ENCODE measurements around the gene ZCCHC14.
A peak's percentile ranks its signal among the peaks of the same experiment; 100 is the strongest.

The ZCCHC14 gene

DNA sequence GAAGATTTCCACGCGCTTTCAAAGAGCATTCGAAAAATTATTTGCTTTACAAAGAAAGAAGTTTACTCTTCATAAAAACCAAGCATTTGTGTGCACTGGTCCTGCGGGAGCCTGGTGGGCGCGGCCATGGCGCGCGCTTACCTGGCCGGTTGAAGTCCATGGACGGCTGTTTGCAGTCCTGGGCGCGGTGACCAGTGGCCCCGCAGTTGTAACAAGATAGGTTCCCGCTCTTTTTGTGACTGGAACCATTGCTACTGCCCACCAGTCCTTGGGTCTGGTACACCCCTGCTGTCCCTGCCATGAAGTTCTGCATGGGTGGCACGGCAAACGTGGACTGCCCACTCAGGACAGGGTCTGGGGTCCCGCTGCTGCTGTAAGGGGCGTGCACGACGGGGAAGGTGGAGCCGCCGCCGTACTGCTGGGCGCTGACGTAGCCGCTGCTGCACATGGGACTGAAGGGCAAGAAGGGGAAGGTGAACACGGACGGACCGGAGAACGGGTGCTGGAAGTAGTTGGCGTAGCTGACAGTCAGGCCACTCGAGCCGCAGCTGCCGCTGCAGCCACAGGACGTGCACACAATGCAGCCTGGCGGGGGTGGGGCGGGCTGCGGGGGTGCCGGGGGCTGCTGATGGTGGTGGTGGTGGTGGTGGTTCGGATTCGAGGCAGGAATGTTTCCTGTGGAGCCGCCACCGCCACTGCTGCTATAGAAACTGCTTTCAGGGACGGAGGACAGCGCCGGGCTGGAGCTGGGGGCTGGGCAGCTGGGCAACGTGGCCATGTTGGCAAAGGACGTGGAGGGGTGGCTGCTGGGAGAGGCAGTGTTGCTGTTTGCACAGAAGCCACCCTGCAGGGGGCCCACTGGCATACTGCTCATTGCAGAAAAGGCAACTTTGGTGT lies 81.2 kb downstream of the ZCCHC14 start:
- peaks cover 47 to 92% of the 10 kb centered on the region in 2 donors for H3K36me3 ChIP-seq (replicated peaks in 1 of 2; ENCODE audit: control insufficient read depth in 2 of 2, insufficient read depth in 2 of 2, low read length in 2 of 2)
- no peaks in the 10 kb centered on the region for H3K4me1 ChIP-seq (ENCODE audit: control insufficient read depth in 2 of 2, insufficient read depth in 1 of 2, low read depth in 1 of 2, low read length in 2 of 2)
- H4K91ac ChIP-seq (ENCODE audit: low read depth, low read length, poor library complexity), result no peak overlapping the region
- no peak overlapping the region for H2BK15ac ChIP-seq (ENCODE audit: low read length)
- no peak overlapping the region for H3K9ac ChIP-seq (ENCODE audit: low read depth, low read length, poor library complexity)
- H2BK120ac ChIP-seq (ENCODE audit: low read depth, low read length), result no peak overlapping the region
- no peak overlapping the region for H3K4ac ChIP-seq (ENCODE audit: low read length)
- H3K9me3 ChIP-seq (replicated peaks in 1 of 2; ENCODE audit: control insufficient read depth in 2 of 2, insufficient read depth in 1 of 2, low read depth in 1 of 2, low read length in 2 of 2), result no peaks in the 10 kb centered on the region
- no peak overlapping the region for H2BK12ac ChIP-seq (ENCODE audit: low read length)
- H3K79me1 ChIP-seq (ENCODE audit: low read depth, low read length), result peaks cover 7% of the 10 kb centered on the region
- DNase-seq (ENCODE audit: low spot score), result no peak
- no peak overlapping the region for H2BK5ac ChIP-seq (ENCODE audit: low read length)
- H4K8ac ChIP-seq (ENCODE audit: low read depth, low read length), result no peak overlapping the region
- H3K27me3 ChIP-seq (ENCODE audit: control insufficient read depth in 3 of 3, insufficient read depth in 3 of 3, low read depth in 1 of 3, low read length in 3 of 3), result no peaks in the 10 kb centered on the region
- H2AK5ac ChIP-seq (ENCODE audit: low read depth, low read length), result no peak overlapping the region
- peak overlapping the region; percentile 28 for H3K18ac ChIP-seq (ENCODE audit: low read length)
- no peak overlapping the region for H3K4me2 ChIP-seq (ENCODE audit: insufficient read depth, low read length, poor library complexity, severe bottlenecking)
- H3K27ac ChIP-seq (replicated peaks; ENCODE audit: low read length), result no peak overlapping the region
- no CpG with 5 or more reads among the region's 49 CpGs for WGBS, 2 donors (ENCODE audit: extremely low coverage in 2 of 2, insufficient read length in 2 of 2, insufficient replicate concordance in 1 of 2)
- no peak overlapping the region for H2AFZ ChIP-seq (ENCODE audit: low read length)
- no peak overlapping the region for H3K14ac ChIP-seq (ENCODE audit: low read length)
- no peak overlapping the region for H3K23ac ChIP-seq (ENCODE audit: low read depth, low read length, poor library complexity)
- H3K4me3 ChIP-seq (ENCODE audit: low read length in 2 of 2), result no peak overlapping the region

- Histone ChIP-seq H3K27ac (replicated peaks; ENCODE audit: low read length) (no peak overlapping the region), H3K14ac (ENCODE audit: low read length) (no peak overlapping the region), H3K79me1 (ENCODE audit: low read depth, low read length) (peaks cover 7% of the 10 kb centered on the region), H3K27me3 (ENCODE audit: control insufficient read depth in 3 of 3, insufficient read depth in 3 of 3, low read depth in 1 of 3, low read length in 3 of 3) (no peaks in the 10 kb centered on the region), H3K4me2 (ENCODE audit: insufficient read depth, low read length, poor library complexity, severe bottlenecking) (no peak overlapping the region), H2BK5ac (ENCODE audit: low read length) (no peak overlapping the region), H3K4me3 (ENCODE audit: low read length in 2 of 2) (no peak overlapping the region), H2BK15ac (ENCODE audit: low read length) (no peak overlapping the region), H4K91ac (ENCODE audit: low read depth, low read length, poor library complexity) (no peak overlapping the region), H2AK5ac (ENCODE audit: low read depth, low read length) (no peak overlapping the region), H2AFZ (ENCODE audit: low read length) (no peak overlapping the region), H3K23ac (ENCODE audit: low read depth, low read length, poor library complexity) (no peak overlapping the region), H3K36me3 (replicated peaks in 1 of 2; ENCODE audit: control insufficient read depth in 2 of 2, insufficient read depth in 2 of 2, low read length in 2 of 2) (peaks cover 48 to 92% of the 10 kb centered on the region in 2 donors), H3K4ac (ENCODE audit: low read length) (no peak overlapping the region), H2BK12ac (ENCODE audit: low read length) (no peak overlapping the region), H3K4me1 (ENCODE audit: control insufficient read depth in 2 of 2, insufficient read depth in 1 of 2, low read depth in 1 of 2, low read length in 2 of 2) (no peaks in the 10 kb centered on the region), H4K8ac (ENCODE audit: low read depth, low read length) (no peak overlapping the region), H3K9ac (ENCODE audit: low read depth, low read length, poor library complexity) (no peak overlapping the region), H3K18ac (ENCODE audit: low read length) (no peak overlapping the region), H3K9me3 (replicated peaks in 1 of 2; ENCODE audit: control insufficient read depth in 2 of 2, insufficient read depth in 1 of 2, low read depth in 1 of 2, low read length in 2 of 2) (no peaks in the 10 kb centered on the region), H2BK120ac (ENCODE audit: low read depth, low read length) (no peak overlapping the region)
- no CpG with 5 or more reads among the region's 14 CpGs for WGBS, 2 donors (ENCODE audit: extremely low coverage in 2 of 2, insufficient read length in 2 of 2, insufficient replicate concordance in 1 of 2)
- DNase-seq (ENCODE audit: low spot score), result no peak
Observed at GRCh38 chr16:87410968-87411367, 81.9 kb downstream of the ZCCHC14 start.

- H2AK5ac ChIP-seq (ENCODE audit: low read depth, low read length), result no peak overlapping the region
- H3K36me3 ChIP-seq (replicated peaks in 1 of 2; ENCODE audit: control insufficient read depth in 2 of 2, insufficient read depth in 2 of 2, low read length in 2 of 2), result peaks cover 48 to 93% of the 10 kb centered on the region in 2 donors
- H2BK12ac ChIP-seq (ENCODE audit: low read length), result no peak overlapping the region
- no peaks in the 10 kb centered on the region for H3K9me3 ChIP-seq (replicated peaks in 1 of 2; ENCODE audit: control insufficient read depth in 2 of 2, insufficient read depth in 1 of 2, low read depth in 1 of 2, low read length in 2 of 2)
- H3K18ac ChIP-seq (ENCODE audit: low read length), result no peak overlapping the region
- H3K27me3 ChIP-seq (ENCODE audit: control insufficient read depth in 3 of 3, insufficient read depth in 3 of 3, low read depth in 1 of 3, low read length in 3 of 3), result no peaks in the 10 kb centered on the region
- no peak overlapping the region for H3K27ac ChIP-seq (replicated peaks; ENCODE audit: low read length)
- H3K4me3 ChIP-seq (ENCODE audit: low read length in 2 of 2), result no peak overlapping the region
- no peaks in the 10 kb centered on the region for H3K4me1 ChIP-seq (ENCODE audit: control insufficient read depth in 2 of 2, insufficient read depth in 1 of 2, low read depth in 1 of 2, low read length in 2 of 2)
- H4K8ac ChIP-seq (ENCODE audit: low read depth, low read length), result no peak overlapping the region
- no peak overlapping the region for H2AFZ ChIP-seq (ENCODE audit: low read length)
- no peak overlapping the region for H3K14ac ChIP-seq (ENCODE audit: low read length)
- no peak overlapping the region for H3K4me2 ChIP-seq (ENCODE audit: insufficient read depth, low read length, poor library complexity, severe bottlenecking)
- no peak overlapping the region for H4K91ac ChIP-seq (ENCODE audit: low read depth, low read length, poor library complexity)
- peaks cover 7% of the 10 kb centered on the region for H3K79me1 ChIP-seq (ENCODE audit: low read depth, low read length)
- WGBS, 2 donors (ENCODE audit: extremely low coverage in 2 of 2, insufficient read length in 2 of 2, insufficient replicate concordance in 1 of 2), result no CpG with 5 or more reads among the region's 11 CpGs
- DNase-seq (ENCODE audit: low spot score), result no peak
- H3K23ac ChIP-seq (ENCODE audit: low read depth, low read length, poor library complexity), result no peak overlapping the region
- no peak overlapping the region for H2BK120ac ChIP-seq (ENCODE audit: low read depth, low read length)
- H3K4ac ChIP-seq (ENCODE audit: low read length), result no peak overlapping the region
- no peak overlapping the region for H2BK15ac ChIP-seq (ENCODE audit: low read length)
- H2BK5ac ChIP-seq (ENCODE audit: low read length), result no peak overlapping the region
- no peak overlapping the region for H3K9ac ChIP-seq (ENCODE audit: low read depth, low read length, poor library complexity)
Observed at GRCh38 chr16:87410530-87410929, 82.3 kb downstream of the ZCCHC14 start.

GRCh38 chr16:87409781-87410180 lies 83.0 kb downstream of the ZCCHC14 start:
- Histone ChIP-seq H3K27ac (replicated peaks; ENCODE audit: low read length) (no peak overlapping the region), H4K8ac (ENCODE audit: low read depth, low read length) (no peak overlapping the region), H2AFZ (ENCODE audit: low read length) (no peak overlapping the region), H3K4me2 (ENCODE audit: insufficient read depth, low read length, poor library complexity, severe bottlenecking) (no peak overlapping the region), H2BK12ac (ENCODE audit: low read length) (no peak overlapping the region), H3K9ac (ENCODE audit: low read depth, low read length, poor library complexity) (no peak overlapping the region), H3K23ac (ENCODE audit: low read depth, low read length, poor library complexity) (no peak overlapping the region), H3K4me3 (ENCODE audit: low read length in 2 of 2) (no peak overlapping the region), H2AK5ac (ENCODE audit: low read depth, low read length) (no peak overlapping the region), H2BK15ac (ENCODE audit: low read length) (no peak overlapping the region), H2BK5ac (ENCODE audit: low read length) (peak overlapping the region; percentile 45), H2BK120ac (ENCODE audit: low read depth, low read length) (no peak overlapping the region), H3K36me3 (replicated peaks in 1 of 2; ENCODE audit: control insufficient read depth in 2 of 2, insufficient read depth in 2 of 2, low read length in 2 of 2) (peaks cover 51 to 95% of the 10 kb centered on the region in 2 donors), H3K79me1 (ENCODE audit: low read depth, low read length) (peaks cover 8% of the 10 kb centered on the region), H3K14ac (ENCODE audit: low read length) (no peak overlapping the region), H3K18ac (ENCODE audit: low read length) (no peak overlapping the region), H3K4me1 (ENCODE audit: control insufficient read depth in 2 of 2, insufficient read depth in 1 of 2, low read depth in 1 of 2, low read length in 2 of 2) (no peaks in the 10 kb centered on the region), H3K27me3 (ENCODE audit: control insufficient read depth in 3 of 3, insufficient read depth in 3 of 3, low read depth in 1 of 3, low read length in 3 of 3) (no peaks in the 10 kb centered on the region), H4K91ac (ENCODE audit: low read depth, low read length, poor library complexity) (no peak overlapping the region), H3K9me3 (replicated peaks in 1 of 2; ENCODE audit: control insufficient read depth in 2 of 2, insufficient read depth in 1 of 2, low read depth in 1 of 2, low read length in 2 of 2) (no peaks in the 10 kb centered on the region), H3K4ac (ENCODE audit: low read length) (no peak overlapping the region)
- WGBS, 2 donors (ENCODE audit: extremely low coverage in 2 of 2, insufficient read length in 2 of 2, insufficient replicate concordance in 1 of 2), result no CpG with 5 or more reads among the region's 13 CpGs
- no peak for DNase-seq (ENCODE audit: low spot score)
